Parathyroid adenoma (tissue), 2 donors: ENCODE results near the gene TBC1D17.

Experiments
- H2AFZ ChIP-seq: fragments of 300-600 bp; sonication (generic); one replicate; pipeline ENCODE4 v1.7.0; 2017; ENCODE audit warnings: antibody characterized with exemption, mild to moderate bottlenecking
- H3K27ac ChIP-seq: fragments of 300-600 bp; sonication (generic); one replicate; pipeline ENCODE4 v1.7.0; 2017
- H3K27me3 ChIP-seq: fragments of 300-600 bp; sonication (generic); one replicate; pipeline ENCODE4 v1.7.0; 2017; ENCODE audit warnings: low read length; ENCODE audit not compliant: control insufficient read depth, insufficient read depth
- H3K36me3 ChIP-seq: fragments of 300-600 bp; sonication (generic); one replicate; pipeline ENCODE4 v1.7.0; 2017; ENCODE audit warnings: low read length; ENCODE audit not compliant: control insufficient read depth, insufficient read depth
- H3K4me1 ChIP-seq: fragments of 300-600 bp; sonication (generic); one replicate; pipeline ENCODE4 v1.7.0; 2017; ENCODE audit warnings: control low read depth
- H3K4me2 ChIP-seq: fragments of 300-600 bp; sonication (generic); one replicate; pipeline ENCODE4 v1.7.0; 2017; ENCODE audit warnings: low read length
- H3K4me3 ChIP-seq: fragments of 300-600 bp; sonication (generic); one replicate; pipeline ENCODE4 v1.7.0; 2017; ENCODE audit warnings: low read depth, low read length
- H3K79me2 ChIP-seq: fragments of 300-600 bp; sonication (generic); one replicate; pipeline ENCODE4 v1.7.0; 2017; ENCODE audit warnings: control low read depth
- H3K9ac ChIP-seq: fragments of 300-600 bp; sonication (generic); one replicate; pipeline ENCODE4 v1.7.0; 2017; ENCODE audit warnings: mild to moderate bottlenecking
- H3K9me3 ChIP-seq: fragments of 300-600 bp; sonication (generic); one replicate; pipeline ENCODE4 v1.7.0; 2017; ENCODE audit warnings: low read length; ENCODE audit not compliant: control insufficient read depth
- TF ChIP-seq, protein P1 (sequence below): fragments of 300-600 bp; sonication (generic); IDR thresholded peaks from one replicate; pipeline ENCODE4 v1.7.0; 2017; ENCODE audit warnings: antibody characterized with exemption, mild to moderate bottlenecking
- donor health status: primary hyperparathyroidism.

Gene TBC1D17

DNA sequence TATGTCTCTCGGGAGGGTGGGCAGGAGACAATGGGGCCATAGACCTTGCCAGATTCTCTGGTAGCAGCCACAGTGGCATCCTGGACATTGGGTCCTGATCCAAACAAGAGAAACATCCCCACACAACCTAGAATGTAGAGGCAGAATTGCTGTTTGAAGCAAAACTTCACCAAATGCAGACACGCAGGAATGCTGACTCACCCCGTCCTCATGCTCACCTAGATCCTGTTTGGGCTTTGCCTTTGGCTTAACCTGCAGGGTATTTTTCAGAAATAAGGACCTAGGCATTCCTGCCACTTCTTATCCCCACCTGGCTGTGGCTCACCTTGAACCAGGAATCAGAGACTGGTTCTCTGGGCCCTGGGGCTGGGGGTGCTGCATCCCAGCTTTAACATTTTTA lies 7.3 kb downstream of the TBC1D17 start:
- Histone ChIP-seq H3K36me3 (no peaks in the 10 kb centered on the region), H3K4me3 (no peak overlapping the region), H3K9ac (no peak overlapping the region)

DNA sequence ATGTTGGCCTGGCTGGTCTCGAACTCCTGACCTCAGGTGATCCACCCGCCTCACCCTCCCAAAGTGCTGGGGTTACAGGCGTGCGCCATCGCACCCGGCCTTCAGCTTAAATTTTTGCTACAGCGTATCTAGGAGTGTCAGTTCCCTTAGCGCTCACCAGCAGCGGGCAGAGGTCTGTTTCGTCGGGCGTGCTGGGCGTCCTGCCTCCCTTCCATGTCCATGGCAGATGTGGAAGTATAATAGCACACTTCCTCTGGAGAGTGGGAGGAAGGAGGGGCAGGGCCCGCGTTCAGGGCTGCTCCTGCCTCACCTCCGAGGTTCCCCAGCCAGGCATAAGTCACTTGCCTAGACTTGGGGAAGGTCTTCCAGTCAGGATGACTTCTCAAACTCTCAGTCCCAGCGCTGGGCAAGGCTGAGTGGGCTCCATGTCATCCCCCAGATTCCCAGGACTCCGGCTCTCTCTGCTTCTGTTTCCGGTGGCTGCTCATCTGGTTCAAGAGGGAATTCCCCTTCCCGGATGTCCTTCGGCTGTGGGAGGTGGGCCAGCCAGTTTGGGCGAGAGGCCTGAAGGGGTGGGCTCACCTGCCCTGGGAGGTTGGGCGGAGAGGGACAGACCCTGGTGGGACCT lies 9.6 kb downstream of the TBC1D17 start:
- TF ChIP-seq, protein P1, sequence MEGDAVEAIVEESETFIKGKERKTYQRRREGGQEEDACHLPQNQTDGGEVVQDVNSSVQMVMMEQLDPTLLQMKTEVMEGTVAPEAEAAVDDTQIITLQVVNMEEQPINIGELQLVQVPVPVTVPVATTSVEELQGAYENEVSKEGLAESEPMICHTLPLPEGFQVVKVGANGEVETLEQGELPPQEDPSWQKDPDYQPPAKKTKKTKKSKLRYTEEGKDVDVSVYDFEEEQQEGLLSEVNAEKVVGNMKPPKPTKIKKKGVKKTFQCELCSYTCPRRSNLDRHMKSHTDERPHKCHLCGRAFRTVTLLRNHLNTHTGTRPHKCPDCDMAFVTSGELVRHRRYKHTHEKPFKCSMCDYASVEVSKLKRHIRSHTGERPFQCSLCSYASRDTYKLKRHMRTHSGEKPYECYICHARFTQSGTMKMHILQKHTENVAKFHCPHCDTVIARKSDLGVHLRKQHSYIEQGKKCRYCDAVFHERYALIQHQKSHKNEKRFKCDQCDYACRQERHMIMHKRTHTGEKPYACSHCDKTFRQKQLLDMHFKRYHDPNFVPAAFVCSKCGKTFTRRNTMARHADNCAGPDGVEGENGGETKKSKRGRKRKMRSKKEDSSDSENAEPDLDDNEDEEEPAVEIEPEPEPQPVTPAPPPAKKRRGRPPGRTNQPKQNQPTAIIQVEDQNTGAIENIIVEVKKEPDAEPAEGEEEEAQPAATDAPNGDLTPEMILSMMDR: no peak
- Histone ChIP-seq H3K27me3 (no peaks in the 10 kb centered on the region), H3K9me3 (no peaks in the 10 kb centered on the region), H3K9ac (no peak overlapping the region), H3K4me2 (no peak overlapping the region), H3K27ac (no peak overlapping the region), H3K79me2 (no peaks in the 10 kb centered on the region), H2AFZ (no peak overlapping the region), H3K4me3 (no peak overlapping the region), H3K36me3 (no peaks in the 10 kb centered on the region), H3K4me1 (no peaks in the 10 kb centered on the region)

More for the DNA sequence above, 7.3 kb downstream of the TBC1D17 start:
- H3K4me1 ChIP-seq: no peaks in the 10 kb centered on the region
- H2AFZ ChIP-seq: no peak overlapping the region
- no peaks in the 10 kb centered on the region for H3K9me3 ChIP-seq
- no peaks in the 10 kb centered on the region for H3K79me2 ChIP-seq
- no peak overlapping the region for H3K27ac ChIP-seq
- no peaks in the 10 kb centered on the region for H3K27me3 ChIP-seq
- TF ChIP-seq, protein P1: no peak
- H3K4me2 ChIP-seq: no peak overlapping the region

DNA sequence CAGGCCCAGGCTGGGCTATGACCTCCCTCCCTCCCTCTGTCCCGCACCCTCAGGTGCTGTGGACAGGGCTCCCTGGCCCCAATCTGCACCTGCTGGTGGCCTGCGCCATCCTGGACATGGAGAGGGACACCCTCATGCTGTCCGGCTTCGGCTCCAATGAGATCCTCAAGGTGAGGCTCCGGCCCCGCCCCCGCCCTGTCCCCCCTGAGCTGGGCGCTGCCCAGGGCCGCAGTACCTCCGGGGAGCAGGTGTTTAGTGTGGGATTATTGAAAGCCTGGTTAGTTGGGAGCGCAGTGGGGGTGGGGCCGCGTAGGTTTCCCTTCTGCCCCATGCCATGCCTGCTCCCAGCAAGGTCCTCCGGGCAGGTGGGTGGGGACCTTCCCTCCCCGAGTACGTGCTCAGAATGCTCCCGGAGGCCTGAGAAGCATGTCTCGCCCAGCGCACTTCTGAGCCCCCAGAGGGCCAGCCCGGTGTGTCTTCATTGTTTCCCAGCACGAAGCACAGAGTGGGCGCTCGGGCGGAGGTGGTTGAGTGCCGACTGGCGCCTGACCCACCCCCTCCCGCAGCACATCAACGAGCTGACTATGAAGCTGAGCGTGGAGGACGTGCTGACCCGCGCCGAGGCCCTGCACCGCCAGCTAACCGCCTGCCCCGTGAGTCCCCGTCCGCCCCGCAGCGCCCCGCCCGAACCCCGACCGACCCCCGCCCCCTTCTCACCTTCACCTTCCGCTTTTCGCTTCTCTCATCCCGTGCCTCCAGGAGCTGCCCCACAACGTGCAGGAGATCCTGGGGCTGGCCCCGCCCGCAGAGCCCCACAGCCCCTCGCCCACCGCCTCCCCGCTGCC lies 10.4 kb downstream of the TBC1D17 start:
- Histone ChIP-seq H2AFZ (no peak overlapping the region), H3K27ac (no peak overlapping the region), H3K36me3 (no peaks in the 10 kb centered on the region)

DNA sequence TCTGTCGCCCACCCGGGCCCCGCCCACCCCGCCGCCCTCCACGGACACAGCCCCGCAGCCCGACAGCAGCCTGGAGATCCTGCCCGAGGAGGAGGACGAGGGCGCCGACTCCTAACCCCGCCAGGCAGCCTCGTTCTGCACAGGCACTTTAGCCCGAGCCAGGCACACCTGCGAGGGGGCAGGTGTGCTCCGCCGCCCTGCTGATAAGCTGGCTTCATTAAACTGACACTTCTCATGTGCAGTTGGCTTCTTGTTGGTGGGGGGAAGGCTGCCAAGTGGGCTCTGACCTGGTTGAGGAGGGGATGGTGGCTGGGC lies 11.0 kb downstream of the TBC1D17 start:
- no peak overlapping the region for H2AFZ ChIP-seq
- no peak overlapping the region for H3K4me3 ChIP-seq
- H3K27ac ChIP-seq: no peak overlapping the region
- no peaks in the 10 kb centered on the region for H3K36me3 ChIP-seq
- H3K9me3 ChIP-seq: no peaks in the 10 kb centered on the region
- TF ChIP-seq, protein P1: no peak
- no peak overlapping the region for H3K4me2 ChIP-seq
- H3K27me3 ChIP-seq: no peaks in the 10 kb centered on the region
- H3K9ac ChIP-seq: no peak overlapping the region
- no peaks in the 10 kb centered on the region for H3K79me2 ChIP-seq
- no peaks in the 10 kb centered on the region for H3K4me1 ChIP-seq

More for the DNA sequence above, 10.4 kb downstream of the TBC1D17 start:
- TF ChIP-seq, protein P1: no peak
- no peaks in the 10 kb centered on the region for H3K79me2 ChIP-seq
- H3K9ac ChIP-seq: no peak overlapping the region
- H3K9me3 ChIP-seq: no peaks in the 10 kb centered on the region
- no peak overlapping the region for H3K4me2 ChIP-seq
- H3K27me3 ChIP-seq: no peaks in the 10 kb centered on the region
- H3K4me3 ChIP-seq: no peak overlapping the region
- H3K4me1 ChIP-seq: no peaks in the 10 kb centered on the region
